H9 (cell line): ENCODE measurements around the gene CDC16. TPM values are rescaled to one million over a fixed set of nuclear protein-coding genes. Genes with fewer than 3 reads are reported as not detected.

Source experiments
- DNase-seq: peaks from one replicate; pipeline ENCODE4 v3.0.0-alpha.2; 2017
- H2AFZ ChIP-seq: one replicate; pipeline ENCODE4 v1.6.1; 2013; ENCODE audit warnings: mild to moderate bottlenecking, low read length, control low read depth, moderate library complexity
- H2AK5ac ChIP-seq: 2 replicates; pipeline ENCODE4 v1.6.1; 2013; ENCODE audit warnings: low read length, control low read depth, mixed read lengths; ENCODE audit not compliant: insufficient read length
- H2BK120ac ChIP-seq: one replicate; pipeline ENCODE4 v1.6.1; 2013; ENCODE audit warnings: low read depth, mild to moderate bottlenecking, low read length, control low read depth, inconsistent platforms; ENCODE audit not compliant: poor library complexity, severe bottlenecking
- H2BK12ac ChIP-seq: 2 replicates; pipeline ENCODE4 v1.6.1; 2013; ENCODE audit warnings: low read length, control low read depth, mixed read lengths, low read depth; ENCODE audit not compliant: insufficient read length
- H2BK15ac ChIP-seq: 2 replicates; pipeline ENCODE4 v1.6.1; 2013; ENCODE audit warnings: low read depth, low read length, control low read depth
- H2BK20ac ChIP-seq: one replicate; pipeline ENCODE4 v1.6.1; 2013; ENCODE audit warnings: low read depth, mild to moderate bottlenecking, low read length, control low read depth, inconsistent platforms; ENCODE audit not compliant: poor library complexity, severe bottlenecking
- H2BK5ac ChIP-seq: 2 replicates; pipeline ENCODE4 v1.6.1; 2013; ENCODE audit warnings: low read length, control low read depth, mixed read lengths; ENCODE audit not compliant: insufficient read length
- H3K14ac ChIP-seq: 2 replicates; pipeline ENCODE4 v1.6.1; 2013; ENCODE audit warnings: low read length, control low read depth; ENCODE audit not compliant: insufficient read depth
- H3K18ac ChIP-seq: 2 replicates; pipeline ENCODE4 v1.6.1; 2013; ENCODE audit warnings: low read depth, mild to moderate bottlenecking, mixed read lengths, low read length, control low read depth; ENCODE audit not compliant: insufficient read length
- H3K23ac ChIP-seq: 2 replicates; pipeline ENCODE4 v1.6.1; 2013; ENCODE audit warnings: low read length, control low read depth, mixed read lengths, low read depth; ENCODE audit not compliant: insufficient read length
- H3K23me2 ChIP-seq: 2 replicates; pipeline ENCODE4 v1.6.1; 2013; ENCODE audit warnings: low read depth, mild to moderate bottlenecking, mixed read lengths, low read length, control low read depth; ENCODE audit not compliant: insufficient read length, poor library complexity, severe bottlenecking
- H3K27ac ChIP-seq: 2 replicates; pipeline ENCODE4 v1.5.1; 2013; ENCODE audit warnings: low read length, control low read depth, mixed read lengths, low read depth; ENCODE audit not compliant: insufficient read length
- H3K27me3 ChIP-seq: 2 replicates; pipeline ENCODE4 v1.6.1; 2013; ENCODE audit warnings: low read length, control low read depth, inconsistent platforms; ENCODE audit not compliant: insufficient read depth
- H3K4ac ChIP-seq: 2 replicates; pipeline ENCODE4 v1.6.1; 2013; ENCODE audit warnings: low read depth, mild to moderate bottlenecking, control low read depth, inconsistent platforms, low read length, moderate library complexity
- H3K4me1 ChIP-seq: 2 replicates; pipeline ENCODE4 v1.6.1; 2013; ENCODE audit warnings: low read length, control low read depth, inconsistent platforms; ENCODE audit not compliant: insufficient read depth
- H3K4me2 ChIP-seq: 2 replicates; pipeline ENCODE4 v1.6.1; 2013; ENCODE audit warnings: low read length, control low read depth, mixed read lengths; ENCODE audit not compliant: insufficient read length, insufficient read depth
- H3K56ac ChIP-seq: 2 replicates; pipeline ENCODE4 v1.6.1; 2013; ENCODE audit warnings: low read depth, mild to moderate bottlenecking, mixed read lengths, low read length, control low read depth; ENCODE audit not compliant: insufficient read length
- H3K79me1 ChIP-seq: 2 replicates; pipeline ENCODE4 v1.6.1; 2013; ENCODE audit warnings: low read depth, mild to moderate bottlenecking, moderate library complexity, low read length, control low read depth, inconsistent platforms; ENCODE audit not compliant: insufficient read depth, poor library complexity, severe bottlenecking
- H3K79me2 ChIP-seq: 2 replicates; pipeline ENCODE4 v1.6.1; 2013; ENCODE audit warnings: low read length, control low read depth, inconsistent platforms; ENCODE audit not compliant: insufficient read depth
- H3K9ac ChIP-seq: 2 replicates; pipeline ENCODE4 v1.6.1; 2013; ENCODE audit warnings: low read length, control low read depth, mixed read lengths; ENCODE audit not compliant: insufficient read length; ENCODE audit errors: extremely low read depth
- H3K9me3 ChIP-seq: one replicate; pipeline ENCODE4 v1.6.1; 2013; ENCODE audit warnings: low read depth, low read length, inconsistent platforms; ENCODE audit not compliant: control insufficient read depth
- H3T11ph ChIP-seq: one replicate; pipeline ENCODE4 v1.6.1; 2013; ENCODE audit warnings: mild to moderate bottlenecking, low read length, control low read depth, inconsistent platforms
- H4K20me1 ChIP-seq: one replicate; pipeline ENCODE4 v1.6.1; 2013; ENCODE audit not compliant: control insufficient read depth, insufficient read length, insufficient read depth
- H4K5ac ChIP-seq: 2 replicates; pipeline ENCODE4 v1.6.1; 2013; ENCODE audit warnings: low read depth, mild to moderate bottlenecking, mixed read lengths, low read length, control low read depth; ENCODE audit not compliant: insufficient read length
- H4K8ac ChIP-seq: replicated peaks from 2 replicates; pipeline ENCODE4 v1.6.1; 2013; ENCODE audit warnings: low read length, control low read depth, mixed read lengths, low read depth; ENCODE audit not compliant: insufficient read length
- H4K91ac ChIP-seq: 2 replicates; pipeline ENCODE4 v1.6.1; 2013; ENCODE audit warnings: low read depth, mild to moderate bottlenecking, moderate library complexity, mixed read lengths, low read length, control low read depth; ENCODE audit not compliant: insufficient read length
- H3K27ac Mint-ChIP-seq, 3 experiments: 2 replicates in 2 of 3; 3 replicates in 1 of 3; pipeline ENCODE4 v1.8.0; 2020 to 2021; ENCODE audit warnings: mixed read lengths in 3 of 3, mild to moderate bottlenecking in 1 of 3, moderate library complexity in 1 of 3
- H3K27me3 Mint-ChIP-seq: 2 replicates; pipeline ENCODE4 v1.8.0; 2021; ENCODE audit warnings: low read depth, mild to moderate bottlenecking, moderate library complexity, mixed read lengths
- H3K36me3 Mint-ChIP-seq, 3 experiments: 2 replicates in 2 of 3; 3 replicates in 1 of 3; pipeline ENCODE4 v1.8.0; 2020 to 2021; ENCODE audit warnings: low read depth in 3 of 3, mixed read lengths in 3 of 3; ENCODE audit not compliant: insufficient read depth in 1 of 3
- H3K4me1 Mint-ChIP-seq, 2 experiments: 2 replicates each; pipeline ENCODE4 v1.8.0; 2020; ENCODE audit warnings: mixed read lengths in 2 of 2
- H3K4me3 Mint-ChIP-seq, 2 experiments: 2 replicates in 1 of 2; 3 replicates in 1 of 2; pipeline ENCODE4 v1.8.0; 2020 to 2021; ENCODE audit warnings: mild to moderate bottlenecking in 2 of 2, mixed read lengths in 2 of 2, moderate library complexity in 1 of 2
- H3K9me3 Mint-ChIP-seq, 2 experiments: 2 replicates in 1 of 2; 3 replicates in 1 of 2; pipeline ENCODE4 v1.8.0; 2020; ENCODE audit warnings: mild to moderate bottlenecking in 2 of 2, mixed read lengths in 2 of 2, moderate library complexity in 1 of 2
- CTCF ChIP-seq: fragments of 200-600 bp; sonication (generic); conservative IDR thresholded peaks from 3 replicates; pipeline ENCODE4 v1.8.0; 2021; ENCODE audit warnings: antibody characterized with exemption, mild to moderate bottlenecking
- WGBS: extraction: QIAGEN DNeasy Blood & Tissue Kit; methylation state at CpG from one replicate; pipeline ENCODE4 v1.1.7; 2013; ENCODE audit warnings: missing lambda C conversion rate, low lambda C conversion rate, mixed read lengths; ENCODE audit not compliant: insufficient read length; ENCODE audit errors: extremely low coverage; 5-methylcytosine and 5-hydroxymethylcytosine counted together
- total RNA-seq: library from RNA; stranded (reverse); gene quantifications from 2 replicates; pipeline ENCODE4 v1.2.1, GENCODE V29; 2021

Gene CDC16
- total RNA-seq, 1 experiment from 2014 or later, result 91.9 TPM

- Histone ChIP-seq H4K8ac (no peak overlapping the region), H3K23me2 (no peaks in the 10 kb centered on the region), H3K27ac (no peak overlapping the region), H2AFZ (no peak overlapping the region), H3K79me2 (no peaks in the 10 kb centered on the region), H3K4ac (no peak overlapping the region), H3K56ac (no peak overlapping the region), H3K27me3 (no peaks in the 10 kb centered on the region), H3K9ac (no peak overlapping the region), H2AK5ac (no peak overlapping the region), H2BK20ac (no peak overlapping the region), H3K4me2 (no peak overlapping the region), H3K79me1 (no peaks in the 10 kb centered on the region), H2BK5ac (no peak overlapping the region), H3T11ph (no peak overlapping the region), H4K5ac (no peak overlapping the region), H3K9me3 (no peaks in the 10 kb centered on the region), H2BK120ac (no peak overlapping the region), H3K18ac (no peak overlapping the region), H4K91ac (no peak overlapping the region), H3K4me1 (peaks cover 13% of the 10 kb centered on the region; the same call in 1 of the 2 replicates), H4K20me1 (no peaks in the 10 kb centered on the region), H2BK15ac (no peak overlapping the region), H2BK12ac (no peak overlapping the region), H3K23ac (no peak overlapping the region), H3K14ac (no peak overlapping the region)
- no peaks in the 10 kb centered on the region; the same call in 1 of the 2 replicates for H3K27me3 Mint-ChIP-seq
- DNase-seq, result no peak
- peaks cover 0 to 3% of the 10 kb centered on the region in 2 experiments; a peak in 2 of 5 replicates for H3K9me3 Mint-ChIP-seq
- no peak for TF ChIP-seq CTCF
- peaks cover 44 to 47% of the 10 kb centered on the region in 2 experiments for H3K4me1 Mint-ChIP-seq
- no peak overlapping the region for H3K4me3 Mint-ChIP-seq
- H3K36me3 Mint-ChIP-seq, result no peaks in the 10 kb centered on the region
- no peak overlapping the region for H3K27ac Mint-ChIP-seq
- no CpG with 5 or more reads among the region's 11 CpGs for whole genome bisulfite sequencing
Observed at GRCh38 chr13:114226088-114226487, 8.6 kb upstream of the CDC16 start.
